GM18868 (cell line): ENCODE data around the gene APBA1.

Experiments used
- ATAC-seq: cut with Tn5 transposase; IDR thresholded peaks from one replicate; pipeline ENCODE4 v1.9.1; 2021; ENCODE audit warnings: mild to moderate bottlenecking, moderate library complexity; ENCODE audit not compliant: unreplicated experiment

APBA1 gene

DNA sequence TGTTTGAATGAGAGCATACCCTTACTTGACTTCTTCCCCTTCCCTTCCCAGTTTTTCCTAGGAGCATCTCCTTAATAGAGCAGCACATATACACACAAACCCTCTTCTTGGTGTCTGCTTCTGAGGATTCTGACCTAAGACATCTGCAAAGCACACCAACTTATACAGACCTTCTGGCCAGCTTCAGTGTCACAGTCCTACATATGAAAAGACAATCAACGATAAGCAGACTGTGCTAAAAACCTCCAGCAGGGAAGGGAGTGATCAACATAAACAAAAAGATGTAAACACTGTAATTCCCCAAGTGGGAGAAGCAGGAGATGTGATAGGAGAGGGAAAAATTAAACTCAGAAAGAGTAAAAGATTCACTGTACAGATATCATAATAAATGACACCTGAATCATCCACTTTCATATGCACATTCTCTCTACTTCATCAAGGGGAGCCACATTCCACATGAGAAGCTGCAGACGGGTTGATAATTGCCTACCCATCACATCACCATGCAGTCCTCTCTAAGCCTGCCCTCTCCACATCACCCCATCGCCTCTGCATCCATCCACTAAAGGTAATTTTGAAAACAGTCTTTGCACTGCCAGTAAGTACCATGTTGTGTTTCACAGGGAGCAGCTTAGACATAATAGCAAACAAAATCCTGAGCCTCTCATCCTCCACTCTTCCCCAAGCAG, 13.0 kb downstream of the APBA1 start:
- ATAC-seq, result no peak

DNA sequence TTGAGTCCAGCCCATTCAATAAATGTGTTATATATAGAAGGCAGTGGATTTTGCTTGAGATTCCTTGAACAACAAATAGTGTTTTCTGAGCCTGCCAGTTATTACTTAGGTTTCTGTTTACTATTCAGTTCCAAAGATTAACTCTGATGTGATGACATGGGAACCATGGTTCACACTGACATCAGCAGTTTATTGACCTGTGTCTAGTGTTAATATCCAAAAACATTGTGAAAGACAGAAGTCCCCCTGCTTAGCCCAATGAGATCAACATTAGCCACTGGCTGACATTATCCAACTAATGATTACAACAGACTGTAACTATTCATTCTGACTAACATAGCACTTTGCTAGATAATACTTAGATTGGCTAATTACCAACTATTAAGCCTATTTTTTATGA, 14.9 kb downstream of the APBA1 start:
- no peak for ATAC-seq

DNA sequence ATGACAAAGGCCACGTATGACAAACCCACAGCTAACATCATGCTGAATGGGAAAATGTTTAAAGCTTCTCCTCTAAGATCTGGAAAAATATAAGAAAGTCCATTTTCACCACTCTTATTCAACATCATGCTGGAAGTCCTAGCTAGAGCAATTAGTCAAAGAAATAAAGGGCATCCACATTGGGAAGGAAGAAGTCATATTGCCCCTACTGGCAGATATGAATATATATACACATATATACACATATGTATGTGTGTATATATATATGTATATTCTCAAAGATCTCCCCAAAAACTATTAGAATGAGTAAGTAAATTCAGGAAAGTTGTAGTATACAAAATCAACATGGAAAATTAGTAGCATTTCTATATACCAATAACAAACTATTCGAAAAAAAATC, 17.1 kb downstream of the APBA1 start:
- no peak for ATAC-seq

DNA sequence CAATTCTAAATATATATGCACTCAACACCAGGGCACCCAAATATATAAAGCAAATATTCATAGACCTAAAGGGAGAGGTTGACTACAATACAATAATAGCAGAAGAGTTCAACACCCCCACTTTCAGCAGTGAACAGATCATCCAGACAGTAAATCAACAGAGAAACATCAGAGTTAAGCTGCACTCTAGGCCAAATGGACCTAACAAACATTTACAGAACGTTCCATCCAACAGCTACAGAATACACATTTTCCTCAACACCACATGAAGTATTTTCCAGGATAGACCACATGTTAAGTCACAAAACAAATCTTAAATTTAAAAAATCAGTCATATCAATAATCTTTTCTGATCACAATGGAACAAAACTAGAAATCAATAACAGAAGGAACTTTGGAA, 18.9 kb downstream of the APBA1 start:
- ATAC-seq, result no peak

DNA sequence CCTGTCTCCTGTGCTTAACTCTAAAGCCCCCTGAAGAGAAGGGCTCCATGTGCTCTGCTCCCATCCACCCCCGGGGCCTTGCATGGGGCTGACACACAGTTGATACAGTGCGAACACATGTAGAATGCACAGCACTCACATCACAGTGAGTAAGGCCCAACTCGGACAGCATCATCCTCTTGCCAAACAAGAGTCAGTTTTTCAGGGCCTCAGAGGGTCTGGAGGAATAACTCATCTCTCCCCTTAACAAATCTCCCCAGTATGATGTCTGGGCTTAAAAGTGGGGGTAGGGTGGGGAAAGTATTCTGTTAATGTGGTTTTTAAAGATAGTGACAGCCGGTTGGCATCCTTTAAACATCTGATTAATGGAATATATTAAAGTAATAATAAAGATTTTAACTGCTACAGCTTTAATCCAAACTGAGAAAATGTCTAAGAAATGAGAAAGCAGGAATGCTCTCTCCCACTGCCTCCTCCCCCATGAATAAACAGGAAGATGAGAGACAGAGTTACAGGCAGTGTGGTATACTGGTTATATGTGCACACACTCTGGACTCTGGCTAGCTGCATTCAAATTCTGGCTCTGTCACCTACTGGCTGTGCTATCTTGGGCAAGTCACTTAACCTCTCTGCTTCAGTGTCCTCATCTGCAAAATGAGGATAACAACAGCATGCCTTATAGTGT, 22.5 kb downstream of the APBA1 start:
- ATAC-seq, result no peak

DNA sequence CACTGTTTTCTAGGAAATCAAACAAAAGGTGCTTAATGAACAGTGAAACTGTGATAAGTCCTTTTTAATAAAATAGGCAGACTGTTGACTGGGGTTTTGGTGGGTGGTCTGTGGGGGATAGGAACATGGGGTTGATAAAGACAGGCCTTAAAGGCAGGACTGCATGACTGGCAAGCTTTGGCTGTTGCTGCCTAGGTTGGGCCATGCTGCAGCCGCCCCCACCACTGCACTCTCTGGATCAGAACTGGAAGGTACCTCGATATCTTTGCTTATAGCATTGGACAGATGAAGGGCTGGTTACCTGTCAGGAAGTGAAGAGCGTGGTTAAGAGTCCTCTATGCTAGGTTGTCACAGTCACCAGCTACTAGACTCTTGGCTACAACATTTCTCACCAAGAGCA, 24.4 kb downstream of the APBA1 start:
- no peak for ATAC-seq

DNA sequence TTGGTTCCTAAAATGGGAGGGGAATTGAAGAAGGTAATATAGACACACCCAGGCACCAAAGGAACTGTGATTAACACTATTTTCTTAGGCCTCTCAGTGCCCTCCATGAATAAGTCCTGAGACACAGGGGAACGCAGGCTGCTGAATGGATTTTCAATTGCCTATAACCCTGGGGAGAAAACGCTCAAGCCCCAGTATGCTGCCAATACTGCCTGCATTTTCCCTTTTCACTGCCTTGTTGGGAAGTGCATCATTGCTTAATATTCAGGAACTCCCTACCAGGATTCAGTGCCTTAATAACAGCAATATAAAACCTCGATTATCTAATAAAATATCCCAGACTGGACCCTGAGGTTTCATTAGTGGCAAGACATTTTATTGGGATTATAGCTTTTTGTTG, 25.4 kb downstream of the APBA1 start:
- ATAC-seq, result no peak

DNA sequence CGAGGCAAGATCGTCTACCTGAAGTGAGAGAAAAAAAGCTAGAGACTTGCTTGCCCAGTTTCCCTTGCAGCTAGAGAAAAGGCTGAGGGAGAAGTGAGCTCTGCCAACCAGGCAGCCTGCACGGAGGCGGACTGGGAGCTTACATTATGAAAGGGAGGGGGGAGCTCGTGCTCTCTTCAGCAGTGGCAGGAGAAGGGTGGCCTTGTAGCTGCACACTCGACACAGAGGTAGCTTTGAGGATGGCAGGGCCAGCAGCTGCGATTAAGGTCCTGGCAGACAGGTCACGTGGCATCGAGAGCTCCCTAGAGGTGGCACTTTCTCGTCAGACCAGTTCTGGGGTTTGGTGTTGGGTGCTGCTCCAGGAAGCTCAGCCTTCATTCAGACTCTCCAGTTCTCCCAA, 26.7 kb downstream of the APBA1 start:
- no peak for ATAC-seq

DNA sequence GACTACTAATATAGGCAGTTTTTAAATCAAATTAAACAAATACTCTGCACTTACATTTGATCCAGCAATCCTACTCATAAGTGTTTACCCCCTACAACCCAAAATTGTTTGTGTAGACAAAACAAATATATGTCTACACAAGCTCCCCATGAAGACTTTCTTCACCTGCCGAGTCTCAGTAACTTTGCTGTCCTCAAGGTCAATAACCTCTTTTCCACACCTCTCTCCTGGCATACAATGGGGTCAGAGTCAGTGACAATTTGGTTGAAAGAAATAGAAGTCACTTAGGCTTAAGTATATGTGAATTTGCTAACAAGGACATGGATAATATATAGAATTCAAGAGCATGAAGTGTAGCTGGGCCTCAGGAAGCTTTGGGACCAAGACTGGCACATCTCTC, 29.1 kb downstream of the APBA1 start:
- ATAC-seq, result no peak

DNA sequence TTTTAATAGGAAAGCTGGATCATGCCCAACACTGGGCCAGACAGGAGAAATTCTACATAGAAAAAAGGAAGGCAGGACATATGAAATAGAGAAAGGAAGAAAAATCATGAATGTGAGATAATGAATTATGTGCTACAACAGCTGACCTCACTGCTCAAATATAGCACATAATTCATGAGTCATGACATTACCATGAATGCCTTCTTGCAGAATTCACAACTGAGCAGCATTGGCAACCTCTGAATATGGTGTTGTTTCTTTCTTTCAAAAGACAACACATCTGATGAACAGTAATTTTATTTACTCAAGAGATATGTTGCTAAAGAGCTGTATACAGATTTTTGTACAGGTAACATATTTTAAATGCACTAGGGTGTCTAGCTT, 34.4 kb downstream of the APBA1 start:
- no peak for ATAC-seq

DNA sequence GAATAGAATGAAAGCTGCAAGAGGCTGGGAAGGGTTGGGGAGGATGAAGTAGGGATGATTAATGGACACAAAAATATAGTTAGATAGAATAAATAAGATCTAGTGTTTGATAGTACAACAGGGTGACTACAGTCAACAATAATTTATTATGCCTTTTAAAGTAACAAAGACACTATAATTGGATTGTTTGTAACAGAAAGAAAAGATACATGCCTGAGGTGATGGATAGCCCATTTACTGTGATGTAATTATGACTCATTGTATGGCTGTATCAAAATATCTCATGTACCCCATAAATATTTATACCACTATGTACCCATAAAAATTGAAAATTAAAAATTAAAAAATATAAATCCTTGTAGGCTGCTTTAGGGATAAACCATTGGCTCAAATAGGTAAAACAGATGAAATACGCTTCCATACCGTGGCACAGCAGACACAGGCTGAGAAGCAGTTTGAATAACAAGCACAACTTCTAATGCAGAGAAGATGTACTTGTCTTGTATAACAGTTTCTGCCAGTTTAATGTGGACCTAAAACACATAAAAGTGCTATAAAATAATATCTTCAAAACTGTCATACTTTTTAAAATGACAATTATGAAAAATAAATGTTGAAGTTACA, 34.9 kb downstream of the APBA1 start:
- ATAC-seq, result no peak

DNA sequence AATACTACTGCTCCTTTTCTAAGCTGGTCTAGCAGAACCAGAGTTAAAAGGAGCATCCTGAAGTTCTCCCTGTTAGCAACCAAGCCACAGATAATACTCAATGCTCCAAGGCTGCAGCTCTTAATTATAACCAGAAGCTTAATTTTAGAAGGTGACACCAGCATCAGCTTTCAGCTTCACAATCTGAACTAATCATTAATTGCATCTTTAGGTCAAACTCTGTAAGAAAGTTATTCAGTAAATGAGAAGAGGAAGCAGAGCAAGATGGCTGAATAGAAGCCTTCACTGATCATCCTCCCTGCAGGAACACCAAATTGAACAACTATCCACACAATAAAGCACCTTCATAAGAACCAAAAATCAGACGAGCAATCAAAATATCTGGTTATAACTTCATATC, 38.5 kb downstream of the APBA1 start:
- ATAC-seq, result no peak

DNA sequence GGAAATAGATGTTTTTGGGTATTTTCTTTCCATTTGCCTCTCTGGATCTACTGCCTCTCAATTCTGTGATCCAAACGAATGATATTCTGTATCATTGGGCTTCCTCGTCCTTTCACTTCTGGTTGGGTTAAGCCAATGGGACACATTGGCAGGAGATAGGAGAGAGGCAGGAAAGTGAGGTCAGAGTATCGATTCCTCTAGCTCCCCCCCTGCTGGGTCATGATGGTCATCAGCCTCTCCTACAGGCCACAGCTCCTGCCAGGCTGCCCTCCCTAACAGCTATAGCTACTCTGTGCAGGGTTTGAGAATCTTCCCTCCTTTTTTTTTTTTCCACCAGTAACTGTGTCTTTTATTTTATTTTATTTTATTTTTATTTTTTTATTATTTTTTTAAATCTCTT, 39.4 kb downstream of the APBA1 start:
- no peak for ATAC-seq

DNA sequence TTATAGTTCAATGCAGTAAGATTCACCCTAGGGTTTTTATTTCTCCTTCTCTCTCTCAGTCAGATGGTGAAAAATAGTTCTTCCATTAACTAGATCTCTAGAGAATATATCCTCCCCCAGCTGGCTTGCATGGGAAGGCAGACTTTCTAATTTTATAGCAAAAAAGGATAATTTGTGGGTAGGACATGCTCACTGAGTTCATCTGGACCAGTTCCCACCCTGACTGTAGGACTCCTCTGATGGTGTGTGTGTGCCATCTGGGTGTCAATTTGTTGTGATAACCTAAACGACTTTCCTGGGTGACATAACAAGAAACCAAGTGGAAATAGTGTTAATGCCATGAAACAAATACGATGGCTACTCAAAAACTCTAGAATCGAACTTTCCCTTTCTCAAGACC, 44.9 kb downstream of the APBA1 start:
- no peak for ATAC-seq

DNA sequence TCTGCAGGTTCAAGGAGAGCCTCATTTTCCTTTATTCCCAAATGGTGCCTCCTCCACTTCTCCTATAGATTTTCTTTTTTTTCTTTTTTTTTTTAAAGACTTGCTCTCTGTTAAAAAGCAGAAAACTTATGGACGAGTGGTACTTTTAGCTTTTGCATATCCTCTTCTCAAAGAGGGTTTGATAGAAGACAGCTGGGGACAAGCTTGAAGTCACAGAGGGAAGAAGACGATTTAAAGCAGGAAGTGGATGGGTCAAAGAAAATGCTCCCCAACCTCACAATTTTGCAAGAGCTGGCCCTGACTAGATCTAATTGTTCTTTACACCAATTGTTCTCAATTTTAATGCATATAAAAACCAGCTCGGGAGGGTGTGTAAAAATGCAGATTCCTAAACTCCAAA, 48.9 kb downstream of the APBA1 start:
- ATAC-seq, result no peak

DNA sequence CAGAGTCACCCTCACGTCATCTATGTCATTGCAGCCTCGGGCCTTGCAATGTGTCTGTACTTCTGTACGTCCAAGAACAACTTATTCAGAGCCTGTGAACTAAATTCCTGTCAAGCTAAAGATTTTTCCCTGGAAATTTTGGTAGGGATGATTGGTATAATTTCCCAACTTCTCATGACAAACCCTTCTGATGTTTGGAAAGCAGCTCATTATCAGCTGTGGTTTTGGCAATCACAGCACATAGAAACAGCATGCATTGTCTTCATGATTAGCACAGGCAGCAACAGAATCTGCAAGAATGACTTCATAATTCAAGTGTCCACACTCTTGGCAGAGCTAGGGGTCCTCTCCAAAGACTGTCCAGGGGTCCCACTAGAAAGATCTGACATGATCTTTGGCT, 49.5 kb downstream of the APBA1 start:
- ATAC-seq, result no peak

DNA sequence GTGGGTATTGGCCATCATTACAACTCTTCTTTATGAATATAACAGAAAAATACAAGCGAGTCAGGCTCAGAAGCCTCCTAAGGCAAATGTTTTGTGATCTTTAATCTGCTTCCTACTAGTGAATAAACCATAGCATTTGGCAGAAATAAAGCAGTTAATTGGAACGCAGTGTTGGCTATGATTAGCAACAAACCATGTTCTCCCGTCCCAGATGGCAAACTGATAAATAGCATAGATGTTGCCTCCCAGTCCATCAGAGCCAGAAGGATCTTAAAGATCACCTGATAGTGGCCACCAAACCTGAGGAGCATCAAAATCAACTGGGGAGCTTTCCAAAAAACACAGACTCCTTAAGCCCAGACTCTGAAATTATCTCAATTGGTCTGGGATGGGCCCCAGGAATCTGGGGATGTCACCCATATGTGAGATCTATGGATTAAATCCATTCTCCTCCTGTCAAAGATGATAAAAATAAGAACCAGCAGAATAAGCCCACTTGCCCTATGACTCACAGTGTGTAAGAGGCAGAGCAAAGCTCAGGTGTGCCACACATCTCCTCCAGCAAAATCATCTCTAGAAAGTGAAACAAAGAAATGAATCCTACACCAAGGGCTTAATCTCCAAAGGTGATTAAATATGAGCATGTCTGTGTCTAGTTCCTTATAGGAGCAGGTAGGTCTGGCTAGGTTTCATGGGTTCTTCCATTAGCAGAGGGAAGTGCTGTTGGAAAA, 50.3 kb downstream of the APBA1 start:
- ATAC-seq, result no peak

DNA sequence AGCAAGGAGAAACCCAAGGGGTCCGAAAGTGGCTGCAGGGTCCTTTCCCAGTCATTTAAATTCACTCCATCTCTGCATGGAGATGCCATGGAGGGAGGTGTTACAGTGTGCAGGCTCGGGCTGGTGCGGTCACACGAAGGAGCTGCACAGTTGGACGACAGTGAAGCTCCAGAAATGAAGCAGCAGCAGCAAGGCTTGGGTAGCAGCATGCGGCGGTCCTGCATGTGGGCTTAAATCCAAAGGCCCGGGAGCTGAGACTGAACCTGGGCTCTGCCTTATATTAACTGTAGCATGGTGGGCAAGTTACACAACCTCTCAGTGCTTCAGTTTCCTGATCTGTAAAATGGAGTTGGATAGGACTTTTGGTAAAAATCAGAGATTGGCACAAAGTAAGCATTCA, 51.4 kb downstream of the APBA1 start:
- no peak for ATAC-seq

DNA sequence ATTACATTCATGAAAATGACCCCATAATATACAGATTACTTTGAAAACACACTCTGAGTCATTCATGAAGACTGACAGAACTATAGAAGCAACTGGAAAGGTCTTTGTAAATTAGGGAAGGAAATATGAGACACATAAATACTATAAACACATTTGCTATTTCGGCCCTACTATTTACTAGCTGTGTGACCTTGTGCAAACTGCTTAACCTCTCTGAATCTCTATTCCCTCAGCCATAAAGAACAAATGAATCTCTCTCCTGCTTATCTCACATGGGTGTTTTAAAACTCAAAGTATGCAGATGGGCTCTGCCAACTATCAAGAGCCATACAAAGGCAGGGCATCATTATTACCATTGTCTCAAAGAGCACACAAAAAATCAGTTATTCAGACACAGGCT, 52.9 kb downstream of the APBA1 start:
- no peak for ATAC-seq

DNA sequence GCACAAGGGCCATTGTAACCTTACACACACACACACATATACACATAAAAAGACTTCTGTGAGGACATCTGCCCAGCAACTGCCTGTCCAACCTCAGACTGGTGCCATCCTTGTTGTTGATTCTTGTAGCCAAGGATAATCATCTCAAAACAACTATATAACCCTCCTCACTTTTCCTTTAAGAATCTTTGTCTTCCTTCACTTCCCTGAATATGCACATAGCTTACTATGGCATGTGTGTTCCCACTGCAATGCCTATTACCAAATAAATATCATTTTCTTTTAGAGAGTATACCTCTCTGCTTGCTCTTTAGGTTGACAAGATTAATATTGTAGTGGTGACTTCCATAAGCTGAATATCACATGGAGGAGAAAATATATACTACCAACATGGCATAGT, 55.2 kb downstream of the APBA1 start:
- ATAC-seq, result no peak

DNA sequence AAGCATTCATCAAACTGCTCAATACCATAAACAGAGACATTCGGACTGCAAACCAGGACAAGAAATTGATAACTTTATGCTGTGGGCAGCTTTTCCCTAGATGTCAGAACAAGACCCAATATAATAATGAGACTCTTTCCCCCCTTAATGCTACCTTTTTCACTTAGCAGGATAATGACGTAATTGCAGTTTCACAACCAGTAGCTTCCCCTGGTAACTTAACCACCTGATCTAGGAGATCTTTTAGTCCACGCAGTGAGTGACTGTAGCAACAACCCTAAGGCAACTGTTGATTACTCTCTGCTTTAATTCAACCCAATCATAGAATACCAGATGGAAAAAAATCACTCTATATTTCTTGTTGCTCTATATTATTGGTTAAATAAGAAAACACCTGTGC, 56.3 kb downstream of the APBA1 start:
- ATAC-seq, result no peak

DNA sequence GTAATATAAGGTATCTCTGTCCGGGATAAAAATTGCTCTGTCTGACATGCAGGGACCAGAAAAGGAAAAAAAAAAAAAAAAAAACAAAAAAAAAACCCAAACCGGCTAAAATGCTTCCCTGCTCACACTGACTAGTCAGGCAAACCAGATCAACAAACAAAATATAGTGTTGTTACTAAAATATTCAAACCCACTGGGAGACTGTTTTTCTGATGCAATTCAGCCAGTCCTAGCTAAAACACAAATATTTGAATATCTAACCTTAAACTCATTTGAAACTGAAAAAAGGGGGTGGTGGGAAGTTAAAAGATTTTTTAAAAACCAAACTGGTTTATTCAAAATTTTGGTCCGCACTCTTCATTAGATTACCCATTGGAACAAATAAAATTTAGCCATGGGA, 61.0 kb downstream of the APBA1 start:
- no peak for ATAC-seq
